Left colon (tissue), 2 donors: ENCODE measurements around the gene LTC4S. TPM values are rescaled to one million over a fixed set of nuclear protein-coding genes. Genes with fewer than 3 reads are reported as not detected.

ENCODE experiments used
- ATAC-seq: fragments of 200-7000 bp; cut with Tn5 transposase; one replicate; pipeline ENCODE4 v1.9.1; 2020; ENCODE audit warnings: mild to moderate bottlenecking, moderate library complexity
- DNase-seq, 2 donors: peaks; one replicate each; pipeline ENCODE4 v3.0.0-alpha.2; 2020
- intact Hi-C, 2 donors: fragments of 100-400 bp; cut with DNase I in 1 of 2; cut with micrococcal nuclease in 1 of 2; formaldehyde crosslinking; loops; one replicate each; pipeline versions ENCODE4 v1.11.2 to v1.14.0; 2022; cut with DNase I, micrococcal nuclease
- total RNA-seq, 2 donors: library from RNA; stranded (reverse); fragmentation: NEBNext Ultra II Directional; extraction: Animal tissue kit (Norgen Biotek cat#: 25700); gene quantifications; one replicate each; pipeline ENCODE4 v1.2.1, GENCODE V29; 2021
- donor health status: DM: no; HTN: no; CAD: no.
- donor health status: DM: yes; HTN: yes; CAD: no.

The LTC4S gene
- total RNA-seq, 2 donors from 2014 or later: 4.2 to 8.7 TPM

- intact Hi-C loops: no loop called here
- no peak for ATAC-seq
- peak; percentile 19 to 43 for DNase-seq
Measured at GRCh38 chr5:179802207-179802883, 8.6 kb downstream of the LTC4S start.

- DNase-seq (peak in 1 of 2 donors; percentile 7), ATAC-seq (no peak)
- intact Hi-C loops: no loop called here
Measured at GRCh38 chr5:179802950-179803562, 9.3 kb downstream of the LTC4S start.

- no peak for ATAC-seq
- DNase-seq: peak in 1 of 2 donors; percentile 43
- intact Hi-C loops: no loop called here
Measured at GRCh38 chr5:179803651-179804554, 10.1 kb downstream of the LTC4S start.

- DNase-seq (peak in 1 of 2 donors; percentile 14), ATAC-seq (no peak)
- intact Hi-C loops: no loop called here
Measured at GRCh38 chr5:179804555-179804947, 10.8 kb downstream of the LTC4S start.

- intact Hi-C loops: no loop called here
- DNase-seq: peak; percentile 78 to 86
- ATAC-seq: peak; percentile 68
Measured at GRCh38 chr5:179805070-179805528, 11.3 kb downstream of the LTC4S start.

GRCh38 chr5:179805529-179806249 is 11.9 kb downstream of the LTC4S start:
- ATAC-seq (peak; percentile 26), DNase-seq (peak in 1 of 2 donors; percentile 57)
- intact Hi-C loops: no loop called here

- intact Hi-C loops: no loop called here
- peak; percentile 80 to 85 for DNase-seq
- peak; percentile 62 for ATAC-seq
Measured at GRCh38 chr5:179806250-179807048, 12.7 kb downstream of the LTC4S start, which contains the start of gene MGAT4B. Gene MGAT4B, minus strand, starts transcription at chr5:179806866. Its CDS starts 283 bp downstream, at chr5:179806583.

- intact Hi-C loops: no loop called here
- DNase-seq (no peak), ATAC-seq (no peak)
Measured at GRCh38 chr5:179812135-179812825, 18.5 kb downstream of the LTC4S start.

GRCh38 chr5:179812997-179813607 is 19.3 kb downstream of the LTC4S start:
- DNase-seq (no peak), ATAC-seq (no peak)
- intact Hi-C loops: no loop called here

GRCh38 chr5:179814090-179814489 is 20.3 kb downstream of the LTC4S start:
- ATAC-seq: no peak
- intact Hi-C loops: no loop called here

GRCh38 chr5:179815491-179816249 is 21.9 kb downstream of the LTC4S start:
- ATAC-seq: no peak
- intact Hi-C loops: no loop called here
- no peak for DNase-seq

More at GRCh38 chr5:179814090-179814489, 20.3 kb downstream of the LTC4S start:
- DNase-seq: no peak

GRCh38 chr5:179816401-179816795 is 22.6 kb downstream of the LTC4S start:
- ATAC-seq (no peak), DNase-seq (no peak)
- intact Hi-C loops: no loop called here

GRCh38 chr5:179816796-179817469 is 23.1 kb downstream of the LTC4S start:
- intact Hi-C loops: no loop called here
- no peak for ATAC-seq
- peak in 1 of 2 donors; percentile 61 for DNase-seq

- DNase-seq (peak in 1 of 2 donors; percentile 36), ATAC-seq (no peak)
- intact Hi-C loops: no loop called here
Measured at GRCh38 chr5:179817470-179817840, 23.7 kb downstream of the LTC4S start.

GRCh38 chr5:179817890-179818745 is 24.3 kb downstream of the LTC4S start:
- intact Hi-C loops: no loop called here
- DNase-seq (peak in 1 of 2 donors; percentile 31), ATAC-seq (no peak)
